Neuronal stem cell (in vitro differentiated cells): ENCODE results near the gene ZSWIM8.

ENCODE experiments used
- DNase-seq: peaks from one replicate; pipeline ENCODE4 v3.0.0-alpha.2; 2013; ENCODE audit warnings: low spot score
- H2AFZ ChIP-seq: one replicate; pipeline ENCODE4 v1.6.1; 2013; ENCODE audit warnings: mild to moderate bottlenecking, low read length, inconsistent platforms
- H2AK5ac ChIP-seq: 2 replicates; pipeline ENCODE4 v1.6.1; 2013; ENCODE audit warnings: low read depth, mild to moderate bottlenecking, inconsistent platforms, low read length, moderate library complexity, mixed read lengths
- H2BK120ac ChIP-seq: 2 replicates; pipeline ENCODE4 v1.6.1; 2013; ENCODE audit warnings: low read depth, mild to moderate bottlenecking, inconsistent platforms, low read length, moderate library complexity, mixed read lengths
- H2BK12ac ChIP-seq: one replicate; pipeline ENCODE4 v1.6.1; 2013; ENCODE audit warnings: low read length, inconsistent platforms
- H2BK15ac ChIP-seq: 2 replicates; pipeline ENCODE4 v1.6.1; 2013; ENCODE audit warnings: mild to moderate bottlenecking, low read length, inconsistent platforms, mixed read lengths
- H2BK5ac ChIP-seq: one replicate; pipeline ENCODE4 v1.6.1; 2013; ENCODE audit warnings: inconsistent platforms, mild to moderate bottlenecking, low read length, moderate library complexity
- H3K14ac ChIP-seq: one replicate; pipeline ENCODE4 v1.6.1; 2013; ENCODE audit warnings: low read length, inconsistent platforms
- H3K18ac ChIP-seq: 2 replicates; pipeline ENCODE4 v1.6.1; 2013; ENCODE audit warnings: low read length, inconsistent platforms
- H3K23ac ChIP-seq: 2 replicates; pipeline ENCODE4 v1.6.1; 2013; ENCODE audit warnings: low read depth, mild to moderate bottlenecking, mixed read lengths, low read length, inconsistent platforms; ENCODE audit not compliant: poor library complexity
- H3K27ac ChIP-seq: replicated peaks from 3 replicates; pipeline ENCODE4 v1.5.1; 2013; ENCODE audit warnings: low read length, inconsistent platforms
- H3K27me3 ChIP-seq, 3 experiments: 2 replicates each; pipeline ENCODE4 v1.6.1; 2013; ENCODE audit warnings: low read length in 3 of 3, mild to moderate bottlenecking in 2 of 3, inconsistent platforms in 1 of 3, low read depth in 1 of 3, mixed read lengths in 1 of 3, moderate library complexity in 1 of 3; ENCODE audit not compliant: control insufficient read depth in 3 of 3, insufficient read depth in 3 of 3
- H3K36me3 ChIP-seq, 2 donors: replicated peaks in 1 of 2; 2 replicates each; pipeline ENCODE4 v1.6.1; 2013; ENCODE audit warnings: low read length in 2 of 2; ENCODE audit not compliant: control insufficient read depth in 2 of 2, insufficient read depth in 2 of 2
- H3K4ac ChIP-seq: 2 replicates; pipeline ENCODE4 v1.6.1; 2013; ENCODE audit warnings: inconsistent platforms, mild to moderate bottlenecking, low read length, moderate library complexity
- H3K4me1 ChIP-seq, 2 donors: 1 replicate in 1 of 2; 2 replicates in 1 of 2; pipeline ENCODE4 v1.6.1; 2013; ENCODE audit warnings: low read length in 2 of 2, low read depth in 1 of 2; ENCODE audit not compliant: control insufficient read depth in 2 of 2, insufficient read depth in 1 of 2
- H3K4me2 ChIP-seq: one replicate; pipeline ENCODE4 v1.6.1; 2013; ENCODE audit warnings: mild to moderate bottlenecking, low read length, inconsistent platforms; ENCODE audit not compliant: insufficient read depth, poor library complexity, severe bottlenecking
- H3K4me3 ChIP-seq, 2 donors: 2 replicates each; pipeline ENCODE4 v1.5.1; 2013; ENCODE audit warnings: low read length in 2 of 2, mild to moderate bottlenecking in 2 of 2, inconsistent platforms in 1 of 2, moderate library complexity in 1 of 2
- H3K79me1 ChIP-seq: one replicate; pipeline ENCODE4 v1.6.1; 2013; ENCODE audit warnings: low read depth, mild to moderate bottlenecking, inconsistent platforms, low read length, moderate library complexity
- H3K9ac ChIP-seq: one replicate; pipeline ENCODE4 v1.6.1; 2013; ENCODE audit warnings: mild to moderate bottlenecking, low read depth, low read length, inconsistent platforms; ENCODE audit not compliant: poor library complexity
- H3K9me3 ChIP-seq, 2 donors: replicated peaks in 1 of 2; 2 replicates each; pipeline versions ENCODE3 to v1.6.1; 2013; ENCODE audit warnings: low read length in 2 of 2, mild to moderate bottlenecking in 2 of 2, inconsistent platforms in 1 of 2, low read depth in 1 of 2, mixed read lengths in 1 of 2, moderate library complexity in 1 of 2; ENCODE audit not compliant: control insufficient read depth in 2 of 2, insufficient read depth in 1 of 2
- H4K8ac ChIP-seq: one replicate; pipeline ENCODE4 v1.6.1; 2013; ENCODE audit warnings: low read depth, mild to moderate bottlenecking, inconsistent platforms, low read length, moderate library complexity
- H4K91ac ChIP-seq: one replicate; pipeline ENCODE4 v1.6.1; 2013; ENCODE audit warnings: low read length, low read depth, mild to moderate bottlenecking, inconsistent platforms; ENCODE audit not compliant: poor library complexity
- WGBS, 2 donors: extraction: QIAGEN DNeasy Blood & Tissue Kit; methylation state at CpG; one replicate each; pipeline ENCODE4 v1.1.7; 2013; ENCODE audit warnings: missing lambda C conversion rate in 2 of 2, mixed read lengths in 1 of 2; ENCODE audit not compliant: insufficient read length in 2 of 2, insufficient replicate concordance in 1 of 2; ENCODE audit errors: extremely low coverage in 2 of 2; 5-methylcytosine and 5-hydroxymethylcytosine counted together

The ZSWIM8 gene

GRCh38 chr10:73788864-73789658, 3.7 kb downstream of the ZSWIM8 start:
- no peak overlapping the region for H2AK5ac ChIP-seq
- no peaks in the 10 kb centered on the region for H3K27me3 ChIP-seq
- H3K4me1 ChIP-seq: peaks cover 0 to 4% of the 10 kb centered on the region in 2 donors
- H3K4me2 ChIP-seq: no peak overlapping the region
- H3K4me3 ChIP-seq: no peak overlapping the region
- no peak overlapping the region for H2BK5ac ChIP-seq
- no peak overlapping the region for H4K8ac ChIP-seq
- H3K23ac ChIP-seq: peak overlapping the region; percentile 34
- no CpG with 5 or more reads among the region's 17 CpGs for WGBS, 2 donors
- no peak for DNase-seq
- no peak overlapping the region for H3K9ac ChIP-seq
- H2BK120ac ChIP-seq: no peak overlapping the region
- H3K9me3 ChIP-seq: peaks cover 0 to 1% of the 10 kb centered on the region in 2 donors
- H3K79me1 ChIP-seq: peaks cover 4% of the 10 kb centered on the region
- no peak overlapping the region for H2AFZ ChIP-seq
- no peak overlapping the region for H2BK15ac ChIP-seq
- H4K91ac ChIP-seq: no peak overlapping the region
- no peak overlapping the region for H3K27ac ChIP-seq
- no peak overlapping the region for H3K4ac ChIP-seq
- peaks cover 39 to 50% of the 10 kb centered on the region in 2 donors for H3K36me3 ChIP-seq
- no peak overlapping the region for H3K18ac ChIP-seq
- no peak overlapping the region for H3K14ac ChIP-seq
- H2BK12ac ChIP-seq: no peak overlapping the region

- H2BK15ac ChIP-seq: no peak overlapping the region
Observed at GRCh38 chr10:73789659-73790055, 4.3 kb downstream of the ZSWIM8 start.

GRCh38 chr10:73790886-73791625, 5.7 kb downstream of the ZSWIM8 start:
- H2AFZ ChIP-seq: no peak overlapping the region
- no peak overlapping the region for H3K4ac ChIP-seq
- peaks cover 50 to 70% of the 10 kb centered on the region in 2 donors for H3K36me3 ChIP-seq
- no peak overlapping the region for H3K14ac ChIP-seq
- peak overlapping the region in 1 of 2 donors; percentile 69 for H3K4me3 ChIP-seq
- H2BK5ac ChIP-seq: no peak overlapping the region
- no peaks in the 10 kb centered on the region for H3K27me3 ChIP-seq
- no peak overlapping the region for H3K27ac ChIP-seq
- H3K4me1 ChIP-seq: peaks cover 0 to 4% of the 10 kb centered on the region in 2 donors
- H4K8ac ChIP-seq: peak overlapping the region; percentile 92
- H3K4me2 ChIP-seq: no peak overlapping the region
- H2BK12ac ChIP-seq: no peak overlapping the region
- H3K79me1 ChIP-seq: peaks cover 4% of the 10 kb centered on the region
- no peak overlapping the region for H3K18ac ChIP-seq
- H2AK5ac ChIP-seq: no peak overlapping the region
- no CpG with 5 or more reads among the region's 22 CpGs for WGBS, 2 donors
- H3K23ac ChIP-seq: peak overlapping the region; percentile 69
- no peak overlapping the region for H4K91ac ChIP-seq
- H2BK120ac ChIP-seq: no peak overlapping the region
- H2BK15ac ChIP-seq: no peak overlapping the region
- no peak overlapping the region for H3K9ac ChIP-seq
- no peak for DNase-seq
- peaks cover 0 to 6% of the 10 kb centered on the region in 2 donors for H3K9me3 ChIP-seq

More at GRCh38 chr10:73789659-73790055, 4.3 kb downstream of the ZSWIM8 start:
- Histone ChIP-seq H3K4me1 (peaks cover 0 to 4% of the 10 kb centered on the region in 2 donors), H3K4me2 (no peak overlapping the region), H3K4ac (no peak overlapping the region), H2AK5ac (no peak overlapping the region), H3K79me1 (peaks cover 4% of the 10 kb centered on the region), H3K14ac (no peak overlapping the region), H2BK5ac (no peak overlapping the region), H3K4me3 (no peak overlapping the region), H3K23ac (no peak overlapping the region), H3K36me3 (peaks cover 45 to 56% of the 10 kb centered on the region in 2 donors), H2AFZ (no peak overlapping the region), H3K27me3 (no peaks in the 10 kb centered on the region), H2BK120ac (no peak overlapping the region), H4K8ac (no peak overlapping the region), H3K27ac (no peak overlapping the region), H3K18ac (no peak overlapping the region), H4K91ac (no peak overlapping the region), H2BK12ac (no peak overlapping the region), H3K9me3 (peaks cover 0 to 4% of the 10 kb centered on the region in 2 donors), H3K9ac (peak overlapping the region; percentile 30)
- no peak for DNase-seq
- no CpG with 5 or more reads among the region's 10 CpGs for WGBS, 2 donors

GRCh38 chr10:73791871-73792400, 6.5 kb downstream of the ZSWIM8 start:
- H2BK5ac ChIP-seq: no peak overlapping the region
- DNase-seq: no peak
- H4K91ac ChIP-seq: no peak overlapping the region
- no peak overlapping the region for H2AK5ac ChIP-seq
- peaks cover 4% of the 10 kb centered on the region for H3K79me1 ChIP-seq
- H3K9me3 ChIP-seq: peaks cover 0 to 6% of the 10 kb centered on the region in 2 donors
- no peaks in the 10 kb centered on the region for H3K4me1 ChIP-seq
- no peak overlapping the region for H3K27ac ChIP-seq
- no peak overlapping the region for H3K23ac ChIP-seq
- H3K4me3 ChIP-seq: no peak overlapping the region
- H2AFZ ChIP-seq: no peak overlapping the region
- H3K4me2 ChIP-seq: no peak overlapping the region
- no peak overlapping the region for H2BK15ac ChIP-seq
- no peaks in the 10 kb centered on the region for H3K27me3 ChIP-seq
- H2BK12ac ChIP-seq: no peak overlapping the region
- H3K4ac ChIP-seq: no peak overlapping the region
- no peak overlapping the region for H3K18ac ChIP-seq
- no peak overlapping the region for H3K9ac ChIP-seq
- WGBS, 2 donors: no CpG with 5 or more reads among the region's 26 CpGs
- H2BK120ac ChIP-seq: no peak overlapping the region
- no peak overlapping the region for H3K14ac ChIP-seq
- H3K36me3 ChIP-seq: peaks cover 50 to 78% of the 10 kb centered on the region in 2 donors
- H4K8ac ChIP-seq: no peak overlapping the region
